ENCODE data around the gene NFATC4.
A peak's percentile ranks its signal among the peaks of the same experiment; 100 is the strongest.

NFATC4 gene

DNA sequence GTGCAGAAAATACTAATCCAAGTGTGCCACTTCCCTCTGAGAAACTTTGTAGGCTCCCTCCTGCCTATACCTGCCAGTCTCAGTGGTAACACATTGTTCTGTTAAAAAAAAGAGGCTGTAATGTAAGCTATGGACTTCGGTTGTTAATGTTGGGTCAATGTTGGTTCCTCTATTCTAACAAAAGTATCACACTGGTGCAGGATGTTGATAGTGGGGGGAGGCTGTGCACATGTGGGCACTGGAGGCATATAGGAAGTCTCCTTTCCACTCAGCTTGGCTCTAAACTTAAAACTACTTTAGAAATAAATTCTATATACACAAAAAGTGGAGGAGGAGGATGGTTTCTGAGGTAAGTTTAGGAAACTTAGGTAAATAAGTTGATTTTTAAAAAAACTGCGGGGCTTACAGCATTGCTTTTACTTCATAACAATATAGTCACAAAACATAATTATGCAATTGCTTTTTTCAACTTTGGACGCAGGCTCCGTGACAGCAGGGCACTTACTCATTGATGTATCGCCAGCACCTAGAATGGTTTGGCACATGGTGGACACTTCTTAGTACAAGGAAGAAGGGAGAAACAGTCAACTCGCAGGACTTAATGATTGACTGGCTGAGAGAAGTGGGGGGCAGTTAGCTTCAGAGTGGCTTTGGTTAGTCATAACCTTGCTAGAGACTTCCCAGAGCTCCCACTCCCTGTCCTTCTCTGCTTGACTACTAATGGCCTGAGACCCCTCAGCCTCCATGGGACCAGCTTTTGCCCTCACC is 22.9 kb downstream of the NFATC4 start:
- POLR2A ChIA-PET, result no interaction called here
- H3K36me3 ChIP-seq (ENCODE audit: control insufficient read depth in 2 of 2, insufficient read depth in 1 of 2, low read length in 2 of 2), result no peaks in the 10 kb centered on the region
- H3K4me1 ChIP-seq (ENCODE audit: control insufficient read depth, insufficient read depth, low read length), result peaks cover 18% of the 10 kb centered on the region
- CTCF ChIA-PET, result interaction anchor here (0.7 to 1.4 kb wide), 2 partner anchors 13 to 22 kb away, joined by 3 to 4 read pairs; no protein-coding TSS in a partner anchor
- H3K4me3 ChIP-seq (ENCODE audit: low read depth, low read length), result no peak overlapping the region
- peak; percentile 35; the same call in 1 of the 2 replicates for TF ChIP-seq ZNF707 (tag by site-specific recombination; IDR thresholded peaks at IDR 0.05)
- no peak for TF ChIP-seq TCF7L2 (IDR thresholded peaks at IDR 0.05; ENCODE audit: borderline replicate concordance, low read depth, low read length)
- TF ChIP-seq, protein P1, sequence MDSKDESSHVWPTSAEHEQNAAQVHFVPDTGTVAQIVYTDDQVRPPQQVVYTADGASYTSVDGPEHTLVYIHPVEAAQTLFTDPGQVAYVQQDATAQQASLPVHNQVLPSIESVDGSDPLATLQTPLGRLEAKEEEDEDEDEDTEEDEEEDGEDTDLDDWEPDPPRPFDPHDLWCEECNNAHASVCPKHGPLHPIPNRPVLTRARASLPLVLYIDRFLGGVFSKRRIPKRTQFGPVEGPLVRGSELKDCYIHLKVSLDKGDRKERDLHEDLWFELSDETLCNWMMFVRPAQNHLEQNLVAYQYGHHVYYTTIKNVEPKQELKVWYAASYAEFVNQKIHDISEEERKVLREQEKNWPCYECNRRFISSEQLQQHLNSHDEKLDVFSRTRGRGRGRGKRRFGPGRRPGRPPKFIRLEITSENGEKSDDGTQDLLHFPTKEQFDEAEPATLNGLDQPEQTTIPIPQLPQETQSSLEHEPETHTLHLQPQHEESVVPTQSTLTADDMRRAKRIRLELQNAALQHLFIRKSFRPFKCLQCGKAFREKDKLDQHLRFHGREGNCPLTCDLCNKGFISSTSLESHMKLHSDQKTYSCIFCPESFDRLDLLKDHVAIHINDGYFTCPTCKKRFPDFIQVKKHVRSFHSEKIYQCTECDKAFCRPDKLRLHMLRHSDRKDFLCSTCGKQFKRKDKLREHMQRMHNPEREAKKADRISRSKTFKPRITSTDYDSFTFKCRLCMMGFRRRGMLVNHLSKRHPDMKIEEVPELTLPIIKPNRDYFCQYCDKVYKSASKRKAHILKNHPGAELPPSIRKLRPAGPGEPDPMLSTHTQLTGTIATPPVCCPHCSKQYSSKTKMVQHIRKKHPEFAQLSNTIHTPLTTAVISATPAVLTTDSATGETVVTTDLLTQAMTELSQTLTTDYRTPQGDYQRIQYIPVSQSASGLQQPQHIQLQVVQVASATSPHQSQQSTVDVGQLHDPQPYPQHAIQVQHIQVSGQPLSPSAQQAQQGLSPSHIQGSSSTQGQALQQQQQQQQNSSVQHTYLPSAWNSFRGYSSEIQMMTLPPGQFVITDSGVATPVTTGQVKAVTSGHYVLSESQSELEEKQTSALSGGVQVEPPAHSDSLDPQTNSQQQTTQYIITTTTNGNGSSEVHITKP (tag by site-specific recombination; IDR thresholded peaks at IDR 0.05), result 0 out of 2 replicates have a peak, but pooled peaks have one; percentile 5
- H3K9me3 ChIP-seq (ENCODE audit: control insufficient read depth, insufficient read depth, low read depth, low read length), result no peaks in the 10 kb centered on the region
- peak overlapping the region; percentile 35; the same call in 1 of the 2 replicates for H3K27ac ChIP-seq (ENCODE audit: extremely low read depth, low read depth, low read length)

DNA sequence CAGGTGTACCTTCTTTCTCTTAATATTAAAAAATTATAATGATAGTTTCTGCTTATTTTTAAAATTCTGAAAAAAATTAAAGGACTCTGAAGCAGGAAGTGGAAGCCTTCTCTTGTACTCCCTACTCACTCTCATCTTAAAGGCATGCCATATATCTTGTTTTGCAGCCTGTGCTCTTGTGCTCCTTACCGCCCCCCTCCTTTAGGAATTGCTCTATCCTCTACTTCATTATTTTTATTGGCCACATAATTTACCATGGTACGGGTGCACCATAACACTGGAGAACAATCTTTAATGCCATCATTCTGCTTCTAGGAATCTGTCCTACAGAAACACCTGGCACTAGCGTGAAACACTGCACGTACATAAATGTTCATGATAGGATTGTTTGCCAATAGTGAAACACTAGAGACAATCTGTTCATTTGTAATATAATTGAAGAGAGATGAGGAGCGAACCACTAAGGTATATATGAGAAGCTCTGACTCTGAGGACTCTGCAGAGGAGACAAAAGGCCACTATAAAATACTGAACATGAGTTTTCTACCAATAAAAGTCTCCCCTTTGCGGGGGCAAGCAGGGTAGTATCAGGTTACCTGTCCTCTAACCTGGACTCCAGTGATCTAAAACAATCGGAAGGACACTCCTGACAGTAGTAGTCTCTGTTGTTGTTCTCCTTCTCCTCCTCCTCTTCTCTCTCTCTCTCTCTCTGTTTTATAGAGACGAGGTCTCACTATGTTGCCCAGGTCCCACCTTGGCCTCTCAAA is 24.5 kb downstream of the NFATC4 start:
- ChIA-PET POLR2A (interaction anchor here (1.1 to 1.3 kb wide), 2 partner anchors 14 to 26 kb away, joined by 4 read pairs; no protein-coding TSS in a partner anchor), CTCF (interaction anchor here (0.7 to 1.2 kb wide), 5 partner anchors 12 to 579 kb away, joined by 3 to 4 read pairs (median 3); no protein-coding TSS in a partner anchor)
- H3K4me1 ChIP-seq (ENCODE audit: control insufficient read depth, insufficient read depth, low read length), result peaks cover 18% of the 10 kb centered on the region
- H3K4me3 ChIP-seq (ENCODE audit: low read depth, low read length), result no peak overlapping the region
- no peaks in the 10 kb centered on the region for H3K36me3 ChIP-seq (ENCODE audit: control insufficient read depth in 2 of 2, insufficient read depth in 1 of 2, low read length in 2 of 2)
- H3K9me3 ChIP-seq (ENCODE audit: control insufficient read depth, insufficient read depth, low read depth, low read length), result no peaks in the 10 kb centered on the region
- H3K27ac ChIP-seq (ENCODE audit: extremely low read depth, low read depth, low read length), result peak overlapping the region; percentile 55
- TF ChIP-seq, protein P2, sequence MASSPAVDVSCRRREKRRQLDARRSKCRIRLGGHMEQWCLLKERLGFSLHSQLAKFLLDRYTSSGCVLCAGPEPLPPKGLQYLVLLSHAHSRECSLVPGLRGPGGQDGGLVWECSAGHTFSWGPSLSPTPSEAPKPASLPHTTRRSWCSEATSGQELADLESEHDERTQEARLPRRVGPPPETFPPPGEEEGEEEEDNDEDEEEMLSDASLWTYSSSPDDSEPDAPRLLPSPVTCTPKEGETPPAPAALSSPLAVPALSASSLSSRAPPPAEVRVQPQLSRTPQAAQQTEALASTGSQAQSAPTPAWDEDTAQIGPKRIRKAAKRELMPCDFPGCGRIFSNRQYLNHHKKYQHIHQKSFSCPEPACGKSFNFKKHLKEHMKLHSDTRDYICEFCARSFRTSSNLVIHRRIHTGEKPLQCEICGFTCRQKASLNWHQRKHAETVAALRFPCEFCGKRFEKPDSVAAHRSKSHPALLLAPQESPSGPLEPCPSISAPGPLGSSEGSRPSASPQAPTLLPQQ (tag by site-specific recombination; IDR thresholded peaks at IDR 0.05), result peak; percentile 41; the same call in 1 of the 2 replicates
- peak; percentile 71 for TF ChIP-seq OSR2 (tag by site-specific recombination; IDR thresholded peaks at IDR 0.05)
- no peak for TF ChIP-seq ZNF530 (tag by site-specific recombination; IDR thresholded peaks at IDR 0.05; ENCODE audit: low read depth)
- TF ChIP-seq MZF1 (tag by site-specific recombination; IDR thresholded peaks at IDR 0.05; ENCODE audit: borderline replicate concordance), result peak; percentile 11; the same call in 1 of the 2 replicates
- no peak for TF ChIP-seq ZSCAN30 (tag by site-specific recombination; IDR thresholded peaks at IDR 0.05)
- TF ChIP-seq, protein P3, sequence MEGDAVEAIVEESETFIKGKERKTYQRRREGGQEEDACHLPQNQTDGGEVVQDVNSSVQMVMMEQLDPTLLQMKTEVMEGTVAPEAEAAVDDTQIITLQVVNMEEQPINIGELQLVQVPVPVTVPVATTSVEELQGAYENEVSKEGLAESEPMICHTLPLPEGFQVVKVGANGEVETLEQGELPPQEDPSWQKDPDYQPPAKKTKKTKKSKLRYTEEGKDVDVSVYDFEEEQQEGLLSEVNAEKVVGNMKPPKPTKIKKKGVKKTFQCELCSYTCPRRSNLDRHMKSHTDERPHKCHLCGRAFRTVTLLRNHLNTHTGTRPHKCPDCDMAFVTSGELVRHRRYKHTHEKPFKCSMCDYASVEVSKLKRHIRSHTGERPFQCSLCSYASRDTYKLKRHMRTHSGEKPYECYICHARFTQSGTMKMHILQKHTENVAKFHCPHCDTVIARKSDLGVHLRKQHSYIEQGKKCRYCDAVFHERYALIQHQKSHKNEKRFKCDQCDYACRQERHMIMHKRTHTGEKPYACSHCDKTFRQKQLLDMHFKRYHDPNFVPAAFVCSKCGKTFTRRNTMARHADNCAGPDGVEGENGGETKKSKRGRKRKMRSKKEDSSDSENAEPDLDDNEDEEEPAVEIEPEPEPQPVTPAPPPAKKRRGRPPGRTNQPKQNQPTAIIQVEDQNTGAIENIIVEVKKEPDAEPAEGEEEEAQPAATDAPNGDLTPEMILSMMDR (tag by site-specific recombination; IDR thresholded peaks at IDR 0.05), result peak; percentile 47; the same call in 1 of the 2 replicates
- peak; percentile 27; the same call in 1 of the 2 replicates for TF ChIP-seq ZXDB (tag by site-specific recombination; IDR thresholded peaks at IDR 0.05)
- TF ChIP-seq, protein P4, sequence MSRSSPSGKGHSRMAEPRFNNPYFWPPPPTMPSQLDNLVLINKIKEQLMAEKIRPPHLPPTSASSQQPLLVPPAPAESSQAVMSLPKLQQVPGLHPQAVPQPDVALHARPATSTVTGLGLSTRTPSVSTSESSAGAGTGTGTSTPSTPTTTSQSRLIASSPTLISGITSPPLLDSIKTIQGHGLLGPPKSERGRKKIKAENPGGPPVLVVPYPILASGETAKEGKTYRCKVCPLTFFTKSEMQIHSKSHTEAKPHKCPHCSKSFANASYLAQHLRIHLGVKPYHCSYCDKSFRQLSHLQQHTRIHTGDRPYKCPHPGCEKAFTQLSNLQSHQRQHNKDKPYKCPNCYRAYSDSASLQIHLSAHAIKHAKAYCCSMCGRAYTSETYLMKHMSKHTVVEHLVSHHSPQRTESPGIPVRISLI (tag by site-specific recombination; IDR thresholded peaks at IDR 0.05), result no peak
- TF ChIP-seq, protein P5, sequence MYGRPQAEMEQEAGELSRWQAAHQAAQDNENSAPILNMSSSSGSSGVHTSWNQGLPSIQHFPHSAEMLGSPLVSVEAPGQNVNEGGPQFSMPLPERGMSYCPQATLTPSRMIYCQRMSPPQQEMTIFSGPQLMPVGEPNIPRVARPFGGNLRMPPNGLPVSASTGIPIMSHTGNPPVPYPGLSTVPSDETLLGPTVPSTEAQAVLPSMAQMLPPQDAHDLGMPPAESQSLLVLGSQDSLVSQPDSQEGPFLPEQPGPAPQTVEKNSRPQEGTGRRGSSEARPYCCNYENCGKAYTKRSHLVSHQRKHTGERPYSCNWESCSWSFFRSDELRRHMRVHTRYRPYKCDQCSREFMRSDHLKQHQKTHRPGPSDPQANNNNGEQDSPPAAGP (tag by site-specific recombination; IDR thresholded peaks at IDR 0.05), result no peak
- no peak for TF ChIP-seq ZNF16 (tag by site-specific recombination; IDR thresholded peaks at IDR 0.05; ENCODE audit: low read depth)
- peak; percentile 50; the same call in 1 of the 2 replicates for TF ChIP-seq MYNN (tag by site-specific recombination; IDR thresholded peaks at IDR 0.05; ENCODE audit: borderline replicate concordance)
- TF ChIP-seq ZNF623 (tag by site-specific recombination; IDR thresholded peaks at IDR 0.05), result no peak
- no peak for TF ChIP-seq ZNF707 (tag by site-specific recombination; IDR thresholded peaks at IDR 0.05)
- TF ChIP-seq ZNF140 (tag by site-specific recombination; IDR thresholded peaks at IDR 0.05), result no peak
- TF ChIP-seq, protein P6, sequence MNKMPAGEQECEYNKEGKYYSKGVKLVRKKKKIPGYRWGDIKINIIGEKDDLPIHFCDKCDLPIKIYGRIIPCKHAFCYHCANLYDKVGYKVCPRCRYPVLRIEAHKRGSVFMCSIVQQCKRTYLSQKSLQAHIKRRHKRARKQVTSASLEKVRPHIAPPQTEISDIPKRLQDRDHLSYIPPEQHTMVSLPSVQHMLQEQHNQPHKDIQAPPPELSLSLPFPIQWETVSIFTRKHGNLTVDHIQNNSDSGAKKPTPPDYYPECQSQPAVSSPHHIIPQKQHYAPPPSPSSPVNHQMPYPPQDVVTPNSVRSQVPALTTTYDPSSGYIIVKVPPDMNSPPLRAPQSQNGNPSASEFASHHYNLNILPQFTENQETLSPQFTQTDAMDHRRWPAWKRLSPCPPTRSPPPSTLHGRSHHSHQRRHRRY (tag by site-specific recombination; IDR thresholded peaks at IDR 0.05), result no peak
- 0 out of 2 replicates have a peak, but pooled peaks have one; percentile 29 for TF ChIP-seq ZNF121 (tag by site-specific recombination; IDR thresholded peaks at IDR 0.05)

All from HEK293 (cell line).